ENCODE data around the gene ADGRG2.

The ADGRG2 gene

DNA sequence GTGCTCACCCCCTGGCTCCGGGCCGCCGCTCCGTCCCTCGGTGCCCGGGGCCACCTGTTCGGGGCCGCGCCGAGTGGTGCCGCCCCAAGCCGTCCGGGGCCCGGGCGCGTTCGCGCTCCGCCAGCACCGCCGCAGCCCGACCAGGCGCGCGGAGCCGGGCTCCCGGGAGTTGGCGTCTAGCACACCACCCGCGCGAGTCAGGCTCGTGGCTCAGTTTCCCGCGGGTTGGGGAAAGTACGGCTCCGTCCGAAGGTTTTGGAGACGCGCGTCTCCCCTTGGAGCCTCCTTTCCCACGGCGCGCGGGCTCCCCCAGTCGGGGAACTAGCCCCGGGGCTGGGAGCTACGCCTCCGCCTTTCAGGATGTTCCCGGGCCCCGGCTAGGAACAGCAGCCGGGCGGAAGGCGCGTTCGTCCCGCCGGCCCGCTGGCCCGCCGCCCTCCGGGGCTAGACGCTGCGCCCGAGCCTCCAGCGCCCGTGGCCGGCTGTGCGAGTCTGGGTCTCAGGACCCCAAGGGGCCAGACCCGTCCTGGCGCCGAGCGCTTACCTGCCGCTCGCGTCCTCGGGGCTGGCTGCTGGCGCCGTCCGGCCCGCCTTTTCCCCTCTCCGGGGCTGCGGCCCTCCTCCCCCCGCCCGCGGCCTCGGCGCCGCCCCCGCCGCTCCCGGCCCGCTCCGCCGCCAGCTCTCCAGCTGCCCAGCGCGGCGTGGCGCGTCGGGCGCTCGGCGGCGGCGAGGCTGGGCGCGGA, at the start of gene ADGRG2:
Gene ADGRG2, minus strand, starts transcription at position 571 of the 743 bp plus-strand sequence. CDS start 53,634 bp downstream, outside the sequence.
- no peak for DNase-seq (ENCODE audit: low spot score)

DNA sequence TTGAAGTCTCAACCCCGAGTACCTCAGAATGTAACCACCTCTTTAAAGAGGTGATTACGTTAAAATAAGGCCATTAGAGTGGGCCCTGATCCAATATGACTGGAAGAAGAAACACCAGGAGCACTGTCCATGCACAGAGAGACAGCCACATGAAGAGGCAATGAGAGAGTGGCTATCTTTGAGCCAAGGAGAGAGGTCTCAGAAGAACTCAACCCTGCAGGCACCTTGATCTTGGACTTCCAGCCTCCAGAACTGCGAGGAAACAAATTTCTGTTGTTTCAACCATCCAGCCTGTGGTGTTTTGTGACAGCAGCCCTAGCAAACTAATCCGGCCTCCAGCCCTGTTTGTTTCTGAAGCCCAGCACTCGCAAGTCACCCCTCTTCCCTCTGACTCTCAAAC, 46.3 kb upstream of the ADGRG2 start:
- DNase-seq (ENCODE audit: low spot score) = no peak

- DNase-seq (ENCODE audit: low spot score) = no peak
Measured at GRCh38 chrX:19162851-19163250, 40.6 kb upstream of the ADGRG2 start.

DNA sequence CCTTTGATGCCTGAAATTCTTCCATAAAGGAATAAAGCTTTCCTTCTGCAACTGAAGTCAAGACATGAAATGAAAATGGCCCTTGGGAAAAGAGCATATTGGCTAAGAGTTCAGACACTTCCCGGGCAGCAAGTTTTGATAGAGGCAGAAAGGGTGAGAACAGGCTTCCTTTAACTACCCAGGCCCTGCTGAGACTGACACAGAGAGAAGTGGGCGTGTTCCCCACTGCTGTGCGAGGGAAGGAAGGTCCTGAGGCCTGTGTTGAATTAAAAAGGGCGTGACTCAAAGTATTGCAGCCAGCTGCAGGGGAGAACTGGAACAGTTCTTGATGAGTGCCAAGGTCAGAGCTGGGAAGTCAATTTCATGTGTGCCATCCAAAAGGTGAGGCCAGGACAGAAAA, 33.9 kb upstream of the ADGRG2 start:
- DNase-seq (ENCODE audit: low spot score) = peak; percentile 4

GRCh38 chrX:19152762-19153161, 30.5 kb upstream of the ADGRG2 start:
- no peak for DNase-seq (ENCODE audit: low spot score)

DNA sequence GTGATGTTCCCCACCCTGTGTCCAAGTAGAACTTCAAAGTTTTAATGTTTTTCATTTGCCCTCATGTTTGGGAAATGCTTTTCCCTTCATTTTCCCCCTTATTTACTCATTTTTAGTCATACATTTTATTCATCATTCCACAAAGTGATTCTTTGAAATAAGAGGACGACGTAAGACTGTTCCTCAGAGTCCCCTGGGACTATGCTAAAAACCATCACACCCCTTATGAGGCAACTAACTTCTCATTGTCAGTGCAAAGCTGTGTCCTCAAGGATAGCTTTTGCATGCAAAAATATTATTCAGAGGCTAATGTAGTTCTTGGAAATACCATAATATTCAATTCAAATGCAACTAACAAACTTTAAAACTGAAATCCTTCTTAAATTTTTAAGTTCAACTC, 14.8 kb upstream of the ADGRG2 start:
- DNase-seq (ENCODE audit: low spot score) = no peak

GRCh38 chrX:19133784-19134183, 11.5 kb upstream of the ADGRG2 start:
- no peak for DNase-seq (ENCODE audit: low spot score)

DNA sequence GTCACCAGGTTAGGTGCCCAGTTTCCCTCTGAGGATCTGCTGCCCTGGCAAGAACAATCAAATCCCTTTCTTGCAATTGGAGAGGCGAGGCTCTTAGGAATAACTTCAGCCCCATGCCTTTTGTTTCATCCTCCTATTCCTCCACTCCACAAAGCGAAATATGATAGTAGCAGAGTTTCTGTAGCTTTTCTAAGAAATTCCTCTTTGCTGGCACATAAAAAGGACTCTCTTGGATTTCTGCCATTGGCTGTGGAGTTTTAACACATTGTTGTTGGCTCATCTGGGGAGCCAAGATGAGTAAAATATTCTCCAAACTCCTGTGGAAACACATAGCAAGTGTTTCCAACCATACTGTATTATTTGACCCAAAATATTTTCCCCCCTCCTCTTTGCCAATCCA, 11.0 kb upstream of the ADGRG2 start:
- no peak for DNase-seq (ENCODE audit: low spot score)

DNA sequence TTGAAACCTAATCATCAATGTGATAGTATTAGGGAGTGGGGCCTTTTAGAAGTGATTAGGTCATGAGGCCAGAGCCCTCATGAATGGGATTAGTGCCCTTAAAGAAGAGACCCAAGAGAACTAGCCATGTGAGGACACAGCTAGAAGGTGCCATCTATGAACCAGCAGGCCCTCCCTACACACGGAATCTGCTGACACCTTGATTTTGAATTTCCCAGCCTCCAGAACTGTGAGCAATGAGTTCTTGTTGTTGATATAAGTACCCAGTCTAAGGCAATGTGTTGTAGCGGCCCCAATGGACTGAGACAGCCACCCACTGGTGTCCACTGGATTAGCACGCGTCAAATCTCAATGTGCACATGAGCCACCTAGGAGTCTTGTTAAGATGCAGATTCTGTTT, 8.4 kb upstream of the ADGRG2 start:
- no peak for DNase-seq (ENCODE audit: low spot score)

DNA sequence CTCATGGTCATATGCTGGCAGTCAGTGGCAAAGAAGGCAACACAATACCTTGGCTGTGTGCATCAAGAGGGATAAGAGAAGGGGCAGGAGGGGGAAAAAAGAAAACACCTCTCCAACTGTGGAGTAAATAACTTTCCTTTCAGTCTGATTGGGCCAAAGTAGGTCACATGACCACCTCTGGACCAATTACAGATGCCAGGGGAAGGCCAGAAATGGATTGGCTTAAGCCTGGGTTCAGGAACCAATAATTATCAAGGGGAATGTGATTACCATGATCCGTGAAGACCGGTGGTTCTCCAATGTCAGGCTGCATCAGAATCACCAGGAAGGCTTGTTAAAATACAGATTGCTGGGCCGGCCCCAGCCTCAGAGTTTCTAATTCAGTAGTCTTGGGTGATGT, 7.4 kb upstream of the ADGRG2 start:
- peak; percentile 13 for DNase-seq (ENCODE audit: low spot score)

DNA sequence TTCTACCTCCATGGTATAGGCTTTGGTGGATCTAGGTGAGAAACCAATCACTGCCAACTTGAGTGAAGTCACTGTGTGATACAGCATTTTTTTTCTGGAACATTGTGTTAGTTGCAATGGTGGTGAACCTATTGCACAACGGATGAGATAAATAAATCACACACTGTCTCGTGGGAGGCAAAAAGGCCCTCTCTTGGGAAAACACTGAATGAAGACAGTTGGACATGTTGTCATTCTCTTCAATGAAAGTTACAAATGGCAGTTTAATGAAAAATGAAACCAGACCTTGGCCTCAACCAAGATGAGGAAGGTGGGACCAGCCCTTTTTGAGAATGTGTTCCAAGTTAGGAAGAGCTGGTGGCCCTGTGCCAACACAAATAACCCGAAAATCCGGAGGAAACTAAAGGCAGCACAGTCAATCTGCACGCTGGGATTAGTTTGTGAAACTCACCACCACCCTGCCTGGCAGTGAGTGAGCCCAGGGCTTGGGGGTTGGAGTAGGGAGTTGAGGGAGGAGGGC, 5.4 kb upstream of the ADGRG2 start:
- no peak for DNase-seq (ENCODE audit: low spot score)

- DNase-seq (ENCODE audit: low spot score) = no peak
Measured at GRCh38 chrX:19122641-19123009, 357 bp upstream of the ADGRG2 start.

DNA sequence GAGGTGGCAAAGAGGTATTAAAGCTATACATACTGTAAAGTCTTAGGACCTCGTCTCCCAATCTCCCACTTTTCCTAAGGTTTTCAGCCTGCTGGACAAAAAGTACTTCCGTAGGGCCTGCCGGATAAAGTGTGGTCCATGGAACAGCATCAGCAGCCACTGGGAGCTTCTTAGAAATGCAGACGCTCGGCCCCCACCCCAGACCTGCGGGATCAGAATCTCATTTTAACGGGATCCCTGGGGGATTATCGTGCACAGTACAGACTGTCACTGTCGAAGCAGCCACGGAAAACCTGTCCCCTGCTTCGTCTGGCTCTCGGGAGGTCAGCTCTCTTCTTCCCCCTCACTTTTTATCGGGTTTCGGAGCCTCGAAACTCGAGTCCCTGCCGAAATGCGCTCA, 802 bp downstream of the ADGRG2 start:
- no peak for DNase-seq (ENCODE audit: low spot score)

GRCh38 chrX:19110642-19111041, 11.6 kb downstream of the ADGRG2 start:
- DNase-seq (ENCODE audit: low spot score) = no peak

- DNase-seq (ENCODE audit: low spot score) = no peak
Measured at GRCh38 chrX:19107035-19107434, 15.2 kb downstream of the ADGRG2 start.

- DNase-seq (ENCODE audit: low spot score) = no peak
Measured at GRCh38 chrX:19100586-19100985, 21.7 kb downstream of the ADGRG2 start.

DNA sequence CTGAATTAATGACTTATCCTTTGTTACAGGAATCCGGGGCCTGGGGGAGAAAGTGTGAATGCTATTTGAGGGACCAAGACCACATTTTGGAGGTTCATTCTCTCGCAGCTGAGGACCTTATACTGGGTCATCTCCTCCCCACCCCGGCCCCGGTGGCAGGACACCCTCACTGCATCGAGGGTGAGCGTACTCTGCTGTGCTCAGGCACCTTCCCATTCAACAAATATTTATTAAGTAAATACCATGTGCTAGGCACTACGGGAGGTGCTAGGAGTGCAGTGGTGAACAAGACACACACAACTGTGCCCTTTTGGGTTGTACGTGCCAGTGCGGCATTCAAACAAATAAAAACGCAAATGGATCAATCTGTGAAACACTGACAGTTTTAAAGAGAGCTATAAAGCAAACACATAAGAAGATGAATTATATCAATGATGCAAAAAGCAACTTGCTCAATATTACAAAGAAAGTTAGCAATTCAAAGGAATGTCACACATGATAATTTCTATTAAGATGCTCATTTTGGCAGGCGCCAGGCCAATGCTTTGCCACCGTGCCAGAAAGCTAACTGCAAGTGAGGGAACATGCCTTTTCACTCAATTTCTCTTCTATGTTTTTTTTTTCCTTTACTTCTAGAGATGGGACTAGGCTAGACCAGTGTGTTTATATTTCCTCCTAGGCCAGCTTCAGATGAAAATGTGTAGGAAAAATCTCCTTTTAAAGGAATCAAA, 24.6 kb downstream of the ADGRG2 start:
- DNase-seq (ENCODE audit: low spot score) = no peak

DNA sequence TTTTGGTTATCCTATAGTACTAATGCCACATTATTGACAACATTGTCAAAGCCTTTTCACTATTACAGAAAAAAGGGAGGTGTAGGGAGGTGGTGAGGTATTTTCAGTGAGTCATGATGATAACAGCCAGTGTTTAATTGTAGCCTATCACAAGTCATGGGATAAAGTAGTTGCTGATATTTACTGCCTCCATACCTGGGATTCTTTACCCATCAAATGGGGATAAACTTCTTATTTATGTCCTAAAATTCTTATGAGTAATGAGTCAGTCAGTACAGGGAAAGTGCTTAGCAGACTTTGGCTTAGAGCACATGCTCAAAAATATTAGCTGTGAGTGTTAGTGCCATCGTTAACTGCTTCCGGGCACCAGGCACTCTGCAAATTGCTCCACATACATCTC, 25.7 kb downstream of the ADGRG2 start:
- no peak for DNase-seq (ENCODE audit: low spot score)

- no peak for DNase-seq (ENCODE audit: low spot score)
Measured at GRCh38 chrX:19094654-19095053, 27.6 kb downstream of the ADGRG2 start.

- no peak for DNase-seq (ENCODE audit: low spot score)
Measured at GRCh38 chrX:19091596-19091995, 30.7 kb downstream of the ADGRG2 start.

- DNase-seq (ENCODE audit: low spot score) = no peak
Measured at GRCh38 chrX:19089555-19090040, 32.7 kb downstream of the ADGRG2 start.

- no peak for DNase-seq (ENCODE audit: low spot score)
Measured at GRCh38 chrX:19086102-19086772, 36.0 kb downstream of the ADGRG2 start.

DNA sequence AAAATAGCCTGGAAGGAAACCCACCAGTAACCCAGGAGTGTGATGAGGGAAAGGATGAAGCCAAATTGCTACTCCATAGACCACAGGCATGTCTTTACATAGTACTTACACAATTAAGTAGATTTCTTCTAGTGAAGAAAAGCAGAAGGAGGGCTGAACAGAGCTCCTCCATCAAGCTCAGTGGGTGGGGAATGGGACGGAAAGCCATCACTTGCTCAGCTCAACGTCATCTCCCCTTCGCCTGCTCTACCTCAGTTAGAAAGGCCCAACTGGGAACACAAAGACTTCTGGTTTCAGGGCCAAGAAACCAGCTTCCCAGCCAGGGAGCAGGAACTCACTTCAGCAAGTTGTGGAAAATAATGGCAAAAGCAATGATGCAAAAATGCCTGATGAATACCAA, 36.6 kb downstream of the ADGRG2 start:
- no peak for DNase-seq (ENCODE audit: low spot score)
